Left renal cortex interstitium (tissue), 4 donors: Measurements from ENCODE around the gene LMO1. TPM values are rescaled to one million over a fixed set of nuclear protein-coding genes. Genes with fewer than 3 reads are reported as not detected.
A peak's percentile ranks its signal among the peaks of the same experiment; 100 is the strongest.

ENCODE experiments used
- DNase-seq, 4 donors: peaks; one replicate each; pipeline ENCODE4 v3.0.0-alpha.2; 2013; ENCODE audit warnings: low read depth in 4 of 4, low spot score in 2 of 4, missing footprints in 1 of 4
- polyA plus RNA-seq, 4 donors: library from polyadenylated mRNA; unstranded; fragments of 120-200 nt; gene quantifications; one replicate each; pipeline ENCODE4 v1.2.1, GENCODE V29; 2013; ENCODE audit not compliant: insufficient read length in 4 of 4

Gene LMO1
- polyA plus RNA-seq = 1 to 10 TPM in 2 of 4 donors, under 1 TPM in 2; 0.86 to 1.0 (median 0.95) TPM

DNA sequence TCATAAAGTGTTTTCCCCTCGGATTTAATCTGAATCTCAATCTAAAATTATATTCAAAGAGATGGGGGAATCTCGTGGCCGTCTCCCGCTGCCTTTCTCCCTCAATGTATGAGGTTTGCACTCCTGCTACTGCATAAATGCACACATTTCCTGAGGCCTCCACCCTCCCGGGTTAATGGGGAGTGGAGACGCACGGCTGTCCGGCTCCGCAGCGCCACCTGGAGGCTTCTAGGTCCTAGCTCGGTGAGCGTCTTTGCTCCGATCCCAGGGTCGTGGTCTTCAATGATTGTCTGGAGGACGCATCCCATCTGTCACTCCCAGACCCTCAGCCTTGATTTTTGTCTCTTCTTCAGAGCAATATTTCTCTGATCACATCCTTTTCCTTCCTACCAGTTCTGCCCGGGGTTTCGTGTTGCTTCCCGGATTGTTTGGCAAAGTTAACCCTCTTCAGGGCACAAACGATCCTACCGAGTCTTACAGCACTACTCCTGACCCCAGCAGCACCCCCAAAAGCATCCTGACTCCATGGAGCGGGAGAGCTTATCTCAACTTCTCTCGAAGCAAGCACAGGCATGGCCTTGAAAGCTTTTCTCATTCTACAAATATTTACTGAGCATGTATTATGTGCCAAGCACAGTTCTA, at the start of gene LMO1:
Gene LMO1 (minus strand): TSS at position 110 of the 642 bp plus-strand sequence. CDS start 516 bp downstream, outside the sequence.
- peak in 2 of 4 donors; percentile 61 to 80 for DNase-seq

DNA sequence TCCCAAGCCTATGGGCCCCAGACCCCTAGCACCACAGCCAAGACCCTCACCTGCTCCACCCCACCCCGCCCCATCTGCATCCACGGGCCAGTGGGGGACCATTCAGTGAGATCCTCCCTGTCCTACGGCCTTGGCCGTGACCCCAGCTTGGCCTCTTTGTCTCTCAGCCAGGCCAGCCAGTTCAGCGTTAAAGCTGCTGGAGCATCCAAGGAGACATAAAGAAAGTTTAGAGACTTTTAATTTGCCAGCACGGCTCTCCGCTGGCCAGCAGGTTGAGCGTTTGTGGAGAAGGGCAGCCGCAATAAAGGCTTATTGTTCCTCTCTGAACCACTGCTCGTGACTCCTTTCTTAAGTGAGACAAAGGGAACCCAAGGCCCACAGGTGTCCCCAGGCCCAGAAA, 49.3 kb upstream of the LMO1 start:
- DNase-seq = no peak

DNA sequence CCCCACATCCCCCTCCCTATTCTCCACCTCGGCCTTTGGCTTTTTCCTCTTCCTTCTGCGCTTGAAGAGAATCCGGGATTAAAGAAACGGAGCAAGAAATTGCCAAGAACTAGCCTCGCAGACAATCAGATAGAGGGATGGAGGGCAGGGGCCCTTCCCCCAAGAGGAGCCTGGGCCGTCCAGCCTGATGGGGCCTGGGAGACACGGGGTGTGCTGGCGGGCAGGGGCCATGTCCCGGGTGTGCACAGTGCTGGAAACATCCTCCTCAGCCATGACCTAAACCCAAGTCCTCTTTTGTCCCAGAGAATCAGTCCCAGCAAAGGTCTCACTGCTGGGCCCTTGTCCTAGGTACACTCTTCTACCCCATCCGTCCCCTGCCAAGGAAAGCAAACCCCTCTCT, 47.7 kb upstream of the LMO1 start:
- DNase-seq = no peak

DNA sequence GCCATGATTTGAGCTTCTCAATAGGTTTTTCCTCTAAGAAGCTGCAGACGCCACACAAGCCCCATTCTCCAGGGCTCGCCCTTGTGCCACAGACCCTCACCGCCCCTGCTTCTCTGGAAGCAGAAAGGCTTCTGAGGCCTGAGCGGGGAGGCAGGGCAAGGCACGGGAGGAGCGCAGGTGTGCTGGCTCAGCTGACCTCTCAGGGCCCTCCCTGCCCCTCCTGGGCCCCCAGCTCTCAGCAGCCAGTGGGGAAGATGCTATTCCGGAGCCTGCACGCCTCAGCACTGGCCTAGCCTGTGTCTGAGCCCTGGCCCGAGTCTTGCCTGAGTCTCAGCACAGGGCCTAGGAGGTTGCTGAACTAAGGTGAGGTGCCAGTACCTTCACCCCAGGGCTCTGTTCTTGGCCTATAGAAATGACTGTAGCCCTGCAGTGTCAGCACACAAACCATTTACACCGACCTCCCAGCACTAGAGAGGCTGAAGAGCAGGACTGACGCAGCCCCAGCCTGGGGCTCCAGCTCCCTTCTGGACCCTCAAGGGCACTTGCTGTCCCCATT, 47.1 kb upstream of the LMO1 start:
- no peak for DNase-seq

DNA sequence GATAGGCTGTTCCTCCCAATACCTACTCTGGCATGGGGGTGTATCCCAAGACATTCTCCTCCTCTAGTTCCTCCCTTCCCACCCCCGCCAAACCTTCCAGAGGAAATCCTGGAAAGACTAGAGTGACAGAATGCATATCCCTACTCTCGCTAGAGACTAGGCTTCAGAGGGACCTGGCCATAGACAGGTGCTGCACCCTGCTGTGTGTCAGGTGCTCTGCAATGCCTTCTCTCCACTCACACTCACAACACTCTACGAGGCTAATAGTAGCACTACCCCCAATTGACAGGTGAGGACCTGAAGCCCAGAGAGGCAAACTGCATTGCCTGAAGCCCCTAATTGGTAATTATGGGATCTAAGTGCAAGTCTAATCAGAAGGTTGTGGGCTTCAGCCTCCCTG, 46.2 kb upstream of the LMO1 start:
- no peak for DNase-seq

DNA sequence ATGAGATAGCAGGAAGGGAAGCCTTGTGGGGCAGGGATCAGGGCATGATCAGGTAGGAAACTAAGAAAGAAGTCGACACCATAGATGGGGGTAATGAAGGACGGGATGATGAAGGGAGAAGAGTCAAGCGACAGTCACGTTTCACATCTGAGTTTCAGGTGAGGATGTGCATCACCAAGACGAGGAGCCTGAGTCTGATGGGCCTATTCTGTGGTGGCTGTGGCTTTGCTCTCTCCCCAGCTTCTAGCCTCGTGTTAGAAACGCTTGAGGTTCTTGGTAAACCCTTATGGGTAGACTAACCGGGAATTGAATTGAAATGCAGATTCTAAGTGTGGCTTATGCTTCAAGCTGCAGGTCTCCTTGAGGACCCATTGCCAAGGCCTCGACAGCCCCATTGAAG, 45.6 kb upstream of the LMO1 start:
- no peak for DNase-seq

DNA sequence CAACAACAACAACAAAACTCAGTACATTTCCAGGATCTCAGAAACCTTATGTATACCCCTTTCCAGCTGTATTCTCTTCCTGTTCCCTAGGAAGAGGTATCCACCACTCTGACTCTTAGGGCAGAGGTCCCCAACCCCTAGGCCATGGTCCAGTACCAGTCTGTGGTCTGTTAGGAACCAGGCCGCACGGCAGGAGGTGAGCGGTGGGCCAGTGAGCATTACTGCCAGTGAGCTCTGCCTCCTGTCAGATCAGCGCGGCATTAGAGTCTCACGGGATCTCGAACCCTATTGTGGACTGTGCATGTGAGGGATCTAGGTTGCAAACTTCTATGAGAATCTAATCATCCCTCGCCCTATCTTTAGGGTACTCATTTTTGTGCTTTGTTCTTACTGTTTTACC, 43.9 kb upstream of the LMO1 start:
- no peak for DNase-seq

DNA sequence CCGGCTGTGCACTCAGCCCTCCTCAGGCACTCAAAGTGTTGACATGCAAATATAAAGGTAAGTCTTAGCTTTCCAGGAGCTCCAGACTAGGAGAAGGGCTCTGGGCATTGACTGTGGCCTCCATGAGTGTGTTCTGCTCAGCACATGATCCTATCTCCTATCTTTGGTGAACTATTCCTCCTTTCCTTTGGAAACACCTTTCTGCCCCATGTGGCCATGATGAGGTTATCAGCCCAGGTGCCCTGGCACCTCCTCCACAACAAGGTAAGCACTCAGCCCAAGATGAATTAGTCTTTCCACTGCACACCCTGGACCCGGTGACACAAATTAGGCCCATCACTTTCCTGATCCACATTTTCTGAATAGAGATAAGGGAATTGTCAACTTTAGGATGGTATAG, 37.9 kb upstream of the LMO1 start:
- no peak for DNase-seq

DNA sequence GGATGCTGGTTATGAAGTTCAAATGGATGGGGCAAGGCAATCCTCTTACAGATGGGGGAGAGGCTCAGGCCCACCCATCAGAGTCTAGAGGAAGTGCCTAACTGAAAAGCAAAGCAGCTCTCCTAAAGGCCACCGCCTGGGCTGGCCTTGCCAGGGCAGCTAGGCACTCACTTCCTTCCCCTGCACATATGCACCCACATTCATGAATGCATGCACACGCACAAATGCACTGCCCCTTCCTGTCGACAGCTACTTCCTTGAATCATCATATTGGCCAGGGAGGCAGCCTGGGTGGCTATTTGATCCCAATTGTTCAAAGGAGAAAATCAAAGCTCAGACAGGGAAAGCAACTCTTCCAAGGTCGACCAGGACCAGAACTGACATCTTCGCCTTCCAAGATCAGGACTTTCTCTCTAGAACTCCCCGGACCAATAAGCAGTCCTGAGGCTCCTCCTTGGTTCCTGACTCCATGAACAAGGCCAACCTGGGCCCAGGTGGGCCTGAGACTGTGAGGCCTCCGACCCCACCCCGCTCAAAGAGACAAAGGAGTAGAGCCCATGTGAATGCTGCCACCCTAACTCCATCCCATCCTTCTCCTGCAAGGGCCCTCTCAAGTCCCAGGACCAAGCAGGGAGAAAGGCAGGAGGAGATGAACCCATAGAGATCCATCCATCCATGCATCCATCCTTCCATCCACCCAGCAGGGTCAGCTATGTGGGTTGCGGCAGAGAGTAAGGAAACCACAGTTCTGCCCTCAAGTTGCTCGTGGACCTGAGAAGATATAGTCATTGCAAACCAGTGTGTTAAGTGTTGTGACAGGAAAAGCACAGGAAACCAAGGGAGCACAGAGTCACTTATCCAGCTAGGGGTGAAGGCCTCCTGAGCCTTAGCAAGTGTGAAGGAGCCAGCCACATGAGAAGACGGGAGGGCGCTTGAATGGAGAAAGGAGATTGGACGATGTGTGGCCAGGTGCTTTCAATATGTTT, 35.4 kb upstream of the LMO1 start:
- DNase-seq = no peak

DNA sequence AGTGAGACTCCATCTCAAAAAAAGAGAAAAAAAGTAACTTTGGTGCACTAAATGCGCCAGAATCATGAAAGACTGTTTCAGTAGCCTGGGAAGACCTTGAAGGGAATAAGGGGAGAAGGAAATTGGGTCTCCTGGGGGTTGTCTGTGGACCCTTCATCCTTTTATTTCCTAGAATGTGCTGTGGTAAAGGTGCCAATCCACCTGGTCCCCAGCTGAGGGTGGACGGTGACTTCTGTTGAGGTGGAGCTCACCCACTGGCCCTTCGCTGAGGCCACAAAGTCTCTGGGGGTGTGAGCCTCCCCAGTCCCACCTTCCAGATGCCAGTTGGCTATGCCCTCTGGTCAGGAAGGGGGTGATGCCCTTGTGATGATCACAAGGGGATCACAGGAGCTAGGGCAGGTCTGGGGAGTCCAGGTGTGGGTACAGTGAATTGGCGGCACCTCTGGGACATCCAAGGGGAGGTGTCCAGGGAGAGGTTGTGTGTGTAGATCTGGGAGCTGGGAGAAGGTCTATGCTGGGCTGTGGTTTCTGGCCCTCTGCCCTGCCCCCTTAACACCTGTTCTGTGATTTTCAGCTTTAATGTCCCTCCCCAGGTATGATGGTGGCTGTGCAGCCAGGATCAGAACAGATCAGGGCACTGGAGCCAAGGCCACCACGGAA, 34.2 kb upstream of the LMO1 start:
- no peak for DNase-seq

DNA sequence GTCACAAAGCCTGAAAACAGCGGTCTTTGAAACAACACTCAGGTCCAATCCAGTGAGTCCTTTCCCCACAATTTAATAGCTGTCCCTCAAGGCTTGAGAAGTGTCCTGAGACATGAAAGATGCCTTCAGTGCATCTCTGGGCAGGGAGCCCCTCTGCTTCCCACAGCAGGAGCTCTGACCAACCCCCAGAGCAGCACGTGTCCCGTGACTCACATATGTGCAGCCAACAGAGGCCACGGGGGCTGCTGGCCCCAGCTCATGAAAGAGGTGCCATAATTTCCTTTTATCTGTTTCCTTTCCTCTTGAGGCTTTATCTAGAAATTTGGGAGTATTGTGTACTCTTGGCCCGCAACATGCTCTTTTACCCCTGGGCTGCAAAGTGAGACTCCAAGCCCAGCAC, 33.2 kb upstream of the LMO1 start:
- no peak for DNase-seq

DNA sequence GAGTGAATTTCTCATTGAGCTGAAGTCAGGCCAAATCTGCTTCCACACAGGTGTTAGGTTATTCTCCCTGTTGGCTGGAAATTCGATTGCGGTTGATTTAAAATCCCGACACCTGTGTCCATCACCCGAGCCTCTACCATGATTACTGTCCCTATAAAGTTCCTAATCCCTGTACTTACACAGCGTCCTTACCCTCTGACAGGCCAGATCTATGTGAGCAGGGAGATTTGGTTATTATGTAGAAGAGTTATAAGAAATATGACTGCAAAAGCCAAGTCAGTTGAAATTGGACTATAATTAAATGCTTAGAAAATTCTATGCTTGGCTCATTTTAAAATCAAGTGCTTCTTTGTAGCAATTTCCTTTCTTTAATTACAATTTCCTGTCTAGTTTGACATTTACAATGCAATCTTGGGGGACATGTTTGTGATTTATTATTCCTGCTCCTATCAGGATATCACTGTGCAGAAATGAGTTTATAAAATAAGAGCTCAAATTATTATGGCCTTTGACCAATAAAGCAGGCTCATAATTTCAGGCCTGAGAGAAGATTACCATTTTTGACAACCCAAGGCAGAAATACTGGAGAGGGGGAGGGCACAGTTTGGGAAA, 32.5 kb upstream of the LMO1 start:
- no peak for DNase-seq

DNA sequence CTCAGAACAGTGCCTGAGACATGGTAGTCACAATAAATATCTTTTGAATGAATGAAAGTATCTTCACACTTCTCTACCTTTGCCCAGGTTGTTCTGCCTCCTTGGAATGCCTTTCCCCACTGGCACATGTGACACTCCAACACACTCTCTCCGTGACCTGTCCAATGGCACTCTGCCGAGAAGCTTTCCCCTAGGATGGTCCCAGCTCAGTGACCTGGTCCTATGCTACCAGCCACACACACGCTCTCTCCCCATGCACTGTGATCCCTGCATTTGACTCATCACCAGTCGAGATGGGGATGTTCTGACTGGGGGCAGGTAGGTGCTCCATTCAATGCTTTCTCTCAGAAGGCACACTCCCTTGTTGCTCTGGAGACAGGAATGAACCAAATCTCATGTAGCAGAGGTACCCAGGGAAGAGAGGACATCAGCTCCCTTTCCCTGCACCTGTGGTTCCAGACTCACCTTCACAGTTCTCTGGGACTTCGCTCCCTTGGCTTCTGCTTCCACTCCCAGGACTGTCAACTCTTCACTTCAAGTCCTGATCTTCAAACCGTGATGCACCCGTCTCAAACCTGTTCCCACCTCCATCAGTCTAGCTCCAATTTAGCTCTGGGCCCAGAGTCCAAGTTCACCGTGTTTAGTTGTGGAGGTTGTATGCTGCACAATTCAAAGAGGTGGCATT, 30.7 kb upstream of the LMO1 start:
- DNase-seq = no peak

DNA sequence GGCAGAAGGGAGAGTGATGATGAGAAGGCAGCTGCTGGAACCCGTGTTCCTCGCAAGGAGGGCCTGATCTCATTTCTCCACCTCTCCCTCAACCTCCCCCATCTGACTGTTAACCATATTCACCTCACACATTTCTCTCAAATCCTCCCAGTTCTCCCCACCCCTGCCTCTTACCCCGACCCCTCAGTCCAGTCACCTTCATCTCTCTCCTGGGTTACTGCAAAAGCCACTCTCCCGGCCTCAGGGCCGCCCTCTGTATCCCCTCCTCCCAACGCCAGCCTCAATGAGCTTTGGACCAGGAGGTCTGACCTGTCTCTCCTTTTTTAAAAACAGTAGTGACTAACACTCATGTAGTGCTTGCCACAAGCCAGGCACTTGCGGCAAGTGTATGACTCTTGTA, 29.5 kb upstream of the LMO1 start:
- no peak for DNase-seq

DNA sequence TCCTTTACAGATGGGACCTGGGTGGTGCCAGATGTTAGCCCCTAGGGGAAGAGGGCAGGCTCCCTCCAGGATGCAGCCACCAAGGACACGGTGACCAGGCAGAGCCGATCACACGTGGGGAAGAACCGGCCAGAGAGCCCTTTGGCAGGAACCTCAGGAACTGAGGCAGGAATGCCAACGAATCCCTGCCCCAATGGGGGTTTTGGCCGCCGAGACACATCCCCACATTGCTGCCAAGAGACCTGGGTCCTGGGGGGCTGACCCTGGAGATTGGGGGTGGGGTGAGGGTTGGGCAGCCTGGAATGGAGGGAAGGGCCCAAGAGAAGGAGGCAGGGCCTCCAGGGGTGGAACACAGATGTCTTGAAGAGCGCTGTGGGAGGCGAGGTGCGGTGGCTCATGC, 28.7 kb upstream of the LMO1 start:
- no peak for DNase-seq

DNA sequence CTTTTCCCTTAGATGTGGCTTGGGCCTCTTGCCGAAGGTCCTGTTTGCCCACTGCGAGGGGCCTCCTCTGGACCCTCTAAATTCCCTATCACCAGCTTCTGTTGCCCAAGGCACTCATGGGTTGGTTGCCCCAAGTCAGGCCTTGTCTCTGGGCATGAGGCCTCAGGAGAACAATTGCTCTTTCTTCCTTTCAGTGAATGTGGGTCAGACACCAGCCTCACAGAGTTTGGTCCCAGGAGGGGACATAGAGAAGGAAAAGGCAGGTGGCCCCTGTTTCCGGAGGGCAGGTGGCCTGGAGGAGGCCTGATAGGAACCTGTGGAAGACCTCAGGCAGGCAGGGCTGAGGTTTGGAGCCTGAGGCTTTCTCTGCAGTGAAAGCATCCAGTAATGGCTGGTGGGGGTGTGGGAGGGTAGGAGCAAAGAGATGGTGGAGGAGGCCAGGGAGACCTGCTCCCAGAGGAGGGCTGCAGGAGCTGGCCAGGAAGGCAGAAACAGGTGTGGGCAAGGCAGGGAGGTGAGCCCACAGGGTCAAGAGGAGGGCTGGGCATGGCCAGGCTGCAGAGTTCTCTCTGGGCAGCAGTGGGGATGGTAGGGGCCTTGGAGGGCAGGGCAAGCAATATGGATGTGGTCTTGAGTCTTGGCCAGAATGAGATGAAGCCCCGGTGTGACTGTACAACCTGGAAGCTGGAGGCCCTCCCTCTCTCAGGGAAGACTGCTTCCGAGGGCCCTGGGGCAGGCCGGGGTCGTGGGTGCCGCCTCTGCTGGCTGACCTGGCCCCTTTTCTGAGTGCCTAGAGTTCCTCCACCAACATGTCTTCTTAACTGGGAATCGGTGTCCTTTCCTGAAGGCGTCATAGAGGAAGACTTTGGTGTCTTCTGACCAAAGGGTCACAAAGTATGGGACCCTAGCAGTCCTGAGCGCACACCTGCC, 28.0 kb upstream of the LMO1 start:
- DNase-seq = no peak

DNA sequence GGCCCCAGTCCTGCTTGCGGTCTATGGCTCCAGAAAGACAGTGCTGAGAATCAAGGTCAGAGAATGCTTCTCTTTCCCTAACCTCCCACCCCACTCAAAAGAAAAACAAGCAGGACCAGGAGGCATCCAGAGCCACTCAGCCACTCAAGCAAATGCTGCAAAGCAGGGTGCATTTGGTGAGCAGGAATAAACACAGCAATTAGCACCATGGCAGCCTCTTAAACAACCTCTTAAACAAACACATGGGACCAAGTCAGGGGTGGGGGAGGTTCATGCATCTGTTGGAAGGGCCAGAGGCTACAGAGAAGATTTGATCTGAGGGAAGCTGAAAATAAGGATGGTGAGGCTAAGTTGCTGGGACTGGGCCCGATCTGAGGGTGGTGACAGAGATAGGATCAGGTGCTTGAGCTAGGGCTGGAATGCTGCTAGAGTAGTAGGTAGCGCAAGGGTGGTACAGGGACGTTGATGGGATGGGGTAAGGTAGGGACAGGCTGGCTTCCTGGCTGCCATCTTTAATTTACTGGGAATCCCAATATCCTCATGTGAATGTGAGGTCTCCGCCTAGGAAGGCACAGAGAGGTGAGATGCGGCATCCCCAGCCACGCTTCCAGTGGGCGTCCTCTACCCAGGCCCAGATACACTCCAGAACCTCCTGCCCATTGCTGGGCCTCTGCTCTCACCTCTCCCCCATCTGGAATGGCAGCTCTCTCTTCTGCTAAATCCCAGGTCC, 26.6 kb upstream of the LMO1 start:
- DNase-seq = no peak

DNA sequence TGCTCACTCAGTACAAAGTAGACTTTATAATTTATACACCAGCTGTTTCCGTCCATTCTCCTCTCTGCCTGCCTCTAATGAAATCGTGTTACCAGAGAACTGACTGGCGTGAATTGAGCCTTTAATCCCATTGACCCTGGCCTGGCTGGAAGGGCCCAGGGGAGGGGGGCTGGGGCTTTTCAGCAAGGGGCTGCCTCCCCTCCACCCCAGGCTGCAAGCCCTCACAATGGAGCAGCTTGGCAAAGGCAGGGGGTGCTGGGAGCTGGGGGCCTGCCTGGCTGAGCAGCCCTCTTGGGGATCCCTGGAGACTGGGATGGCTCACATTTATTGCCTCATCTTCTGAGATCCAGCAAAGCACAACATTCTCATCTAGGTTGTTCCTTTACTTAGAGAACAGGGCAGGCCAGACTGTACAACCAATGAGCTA, 25.8 kb upstream of the LMO1 start:
- no peak for DNase-seq
